Thyroid gland (tissue), 4 donors: Measurements from ENCODE around the gene SMYD1.

Source experiments
- CTCF ChIP-seq, 6 experiments: fragments of 200-600 bp in 3 of 6; fragments of 450-650 bp in 3 of 6; sonication (generic) in 3 of 6; IDR thresholded peaks; one replicate each; pipeline ENCODE4 v1.5.1; 2016 to 2019; ENCODE audit warnings: antibody characterized with exemption in 6 of 6, mild to moderate bottlenecking in 2 of 6, inconsistent platforms in 1 of 6, moderate library complexity in 1 of 6
- POLR2A ChIP-seq, 2 donors: fragments of 450-650 bp; IDR thresholded peaks; one replicate each; pipeline ENCODE4 v1.6.1; 2017; ENCODE audit warnings: antibody characterized with exemption in 2 of 2, mild to moderate bottlenecking in 2 of 2, moderate library complexity in 1 of 2

GRCh38 chr2:88053296-88053695, 14.3 kb upstream of the SMYD1 start:
- TF ChIP-seq CTCF (IDR thresholded peaks at IDR 0.05) (no peak), POLR2A (IDR thresholded peaks at IDR 0.05) (no peak)
